Caki2 (cell line): Measurements from ENCODE around the gene ST8SIA1. TPM values are rescaled to one million over a fixed set of nuclear protein-coding genes. Genes with fewer than 3 reads are reported as not detected.
"Not testable (repeated sequence)": the region's sequence is repeated elsewhere in the genome, so short reads cannot be mapped to it uniquely, and the experiment has no call there.

Experiments used
- DNase-seq: peaks from one replicate; pipeline ENCODE4 v3.0.0-alpha.2; 2015; ENCODE audit warnings: low read depth
- in situ Hi-C: cut with HindIII; loops from 2 replicates; pipeline ENCODE4 v1.10.0; 2016; ENCODE audit warnings: low sequenced_read_pairs, low pct_unique_long_range_greater_than_20kb, mixed read lengths
- total RNA-seq: library from RNA; depleted of rRNA; stranded (reverse); fragments of >200 nt; shearing (Covaris generic); gene quantifications from 2 replicates; pipeline ENCODE4 v1.2.3, GENCODE V29; 2014; ENCODE audit warnings: low replicate concordance; rRNA removed

ST8SIA1 gene
- total RNA-seq, 1 experiment from 2014 or later: not detected

GRCh38 chr12:22146686-22147085, 187.8 kb downstream of the ST8SIA1 start:
- in situ Hi-C loops, DNase-seq: not testable (repeated sequence)

Other genes starting within 250 kb of the ST8SIA1 start
- gene C2CD5, start 209.8 kb upstream of the ST8SIA1 start, total RNA-seq: 11.7 and 14.6 TPM in 2 replicates